ENCODE results near the gene ARL16. TPM values are rescaled to one million over a fixed set of nuclear protein-coding genes. Genes with fewer than 3 reads are reported as not detected.
A peak's percentile ranks its signal among the peaks of the same experiment; 100 is the strongest.

Gene ARL16
- total RNA-seq, 1 experiment from 2014 or later, result 41.7 TPM

GRCh38 chr17:81687770-81688541 is 4.4 kb upstream of the ARL16 start:
- no peak for DNase-seq
- TF ChIP-seq CTCF (conservative IDR thresholded peaks at IDR 0.05) (no peak), EZH2 (IDR thresholded peaks at IDR 0.05; ENCODE audit: low read depth) (no peak)
- CTCF ChIA-PET, result no interaction called here
- H3K36me3 ChIP-seq (ENCODE audit: low read depth), result no peaks in the 10 kb centered on the region
- POLR2A ChIA-PET (ENCODE audit: unreplicated experiment), result no interaction called here
- no peak overlapping the region for H2AFZ ChIP-seq
- no TSS peak for BruUV-seq (replicated peaks)
- H3K4me1 ChIP-seq (replicated peaks; ENCODE audit: insufficient read depth), result peaks cover 5% of the 10 kb centered on the region
- no peaks in the 10 kb centered on the region for H3K9me3 ChIP-seq (ENCODE audit: insufficient read depth, low read depth)
- H3K27me3 ChIP-seq (ENCODE audit: insufficient read depth, low read depth), result no peaks in the 10 kb centered on the region
- H3K9me2 ChIP-seq (ENCODE audit: insufficient read depth), result no peaks in the 10 kb centered on the region
- H3K4me3 ChIP-seq, result no peak overlapping the region
- peaks cover 40% of the 10 kb centered on the region for H3K79me2 ChIP-seq (ENCODE audit: low read depth)
- no peak overlapping the region for H3K27ac ChIP-seq
- intact Hi-C loops (cut with micrococcal nuclease; ENCODE audit: unreplicated experiment), result no loop called here
- peaks cover 18% of the 10 kb centered on the region for H4K20me1 ChIP-seq (ENCODE audit: insufficient read depth)
- no peak overlapping the region for H3K4me2 ChIP-seq
- H3F3A ChIP-seq (ENCODE audit: insufficient read depth, low read depth), result peaks cover 11% of the 10 kb centered on the region; the same call in 1 of the 2 replicates

- ChIA-PET POLR2A (ENCODE audit: unreplicated experiment) (no interaction called here), CTCF (no interaction called here)
- DNase-seq, result no peak
- Histone ChIP-seq H4K20me1 (ENCODE audit: insufficient read depth) (peaks cover 18% of the 10 kb centered on the region), H3K27ac (no peak overlapping the region), H3K9me3 (ENCODE audit: insufficient read depth, low read depth) (no peaks in the 10 kb centered on the region), H2AFZ (no peak overlapping the region), H3K27me3 (ENCODE audit: insufficient read depth, low read depth) (no peaks in the 10 kb centered on the region), H3K4me1 (replicated peaks; ENCODE audit: insufficient read depth) (peaks cover 5% of the 10 kb centered on the region), H3K4me2 (no peak overlapping the region), H3K79me2 (ENCODE audit: low read depth) (peaks cover 54% of the 10 kb centered on the region), H3K9me2 (ENCODE audit: insufficient read depth) (no peaks in the 10 kb centered on the region), H3K36me3 (ENCODE audit: low read depth) (no peaks in the 10 kb centered on the region), H3K4me3 (no peak overlapping the region), H3F3A (ENCODE audit: insufficient read depth, low read depth) (peaks cover 11% of the 10 kb centered on the region; the same call in 1 of the 2 replicates)
- intact Hi-C loops (cut with micrococcal nuclease; ENCODE audit: unreplicated experiment), result no loop called here
- BruUV-seq (replicated peaks), result no TSS peak
- no peak for TF ChIP-seq EZH2 (IDR thresholded peaks at IDR 0.05; ENCODE audit: low read depth)
- TF ChIP-seq CTCF (conservative IDR thresholded peaks at IDR 0.05), result no peak
Measured at GRCh38 chr17:81686614-81687013, 3.0 kb upstream of the ARL16 start.

- peaks cover 5% of the 10 kb centered on the region for H3K4me1 ChIP-seq (replicated peaks; ENCODE audit: insufficient read depth)
- peaks cover 11% of the 10 kb centered on the region; the same call in 1 of the 2 replicates for H3F3A ChIP-seq (ENCODE audit: insufficient read depth, low read depth)
- TF ChIP-seq EZH2 (IDR thresholded peaks at IDR 0.05; ENCODE audit: low read depth) (no peak), CTCF (conservative IDR thresholded peaks at IDR 0.05) (no peak)
- peaks cover 55% of the 10 kb centered on the region for H3K79me2 ChIP-seq (ENCODE audit: low read depth)
- peak overlapping the region; percentile 93 for H3K4me3 ChIP-seq
- H2AFZ ChIP-seq, result no peak overlapping the region
- H3K4me2 ChIP-seq, result peak overlapping the region; percentile 98
- DNase-seq, result peak; percentile 31 to 60
- H3K27me3 ChIP-seq (ENCODE audit: insufficient read depth, low read depth), result no peaks in the 10 kb centered on the region
- POLR2A ChIA-PET (ENCODE audit: unreplicated experiment), result interaction anchor here (0.7 kb wide), 1 partner anchor 119 kb away, joined by 3 read pairs; no protein-coding TSS in a partner anchor
- intact Hi-C loops (cut with micrococcal nuclease; ENCODE audit: unreplicated experiment), result no loop called here
- H3K9me3 ChIP-seq (ENCODE audit: insufficient read depth, low read depth), result no peaks in the 10 kb centered on the region
- BruUV-seq (replicated peaks), result no TSS peak
- no peaks in the 10 kb centered on the region for H3K9me2 ChIP-seq (ENCODE audit: insufficient read depth)
- H3K27ac ChIP-seq, result peak overlapping the region; percentile 78
- CTCF ChIA-PET, result no interaction called here
- no peaks in the 10 kb centered on the region for H3K36me3 ChIP-seq (ENCODE audit: low read depth)
- H4K20me1 ChIP-seq (ENCODE audit: insufficient read depth), result peaks cover 13% of the 10 kb centered on the region
Measured at GRCh38 chr17:81685108-81685507, 1.5 kb upstream of the ARL16 start.
